MM.1S (cell line): ENCODE data around the gene DARS1.

ENCODE experiments used
- DNase-seq: peaks from one replicate; pipeline ENCODE4 v3.0.0-alpha.2; 2015
- H2AFZ ChIP-seq: fragments of 300-600 bp; sonication (generic); 2 replicates; pipeline ENCODE4 v1.6.0; 2016; ENCODE audit warnings: antibody characterized with exemption, low read length
- H3F3A ChIP-seq: fragments of 300-600 bp; sonication (generic); 2 replicates; pipeline ENCODE4 v1.6.1; 2016; ENCODE audit warnings: mild to moderate bottlenecking, antibody characterized with exemption, low read length, moderate library complexity, mixed read lengths; ENCODE audit not compliant: insufficient read depth
- H3K27ac ChIP-seq: fragments of 300-600 bp; sonication (generic); 2 replicates; pipeline ENCODE4 v1.5.1; 2016; ENCODE audit warnings: mild to moderate bottlenecking, low read length
- H3K27me3 ChIP-seq: fragments of 300-600 bp; sonication (generic); replicated peaks from 2 replicates; pipeline ENCODE4 v1.6.0; 2016; ENCODE audit warnings: low read length; ENCODE audit not compliant: insufficient read depth
- H3K36me3 ChIP-seq: fragments of 300-600 bp; sonication (generic); replicated peaks from 2 replicates; pipeline ENCODE4 v1.6.1; 2016; ENCODE audit warnings: mild to moderate bottlenecking, low read length, mixed read lengths; ENCODE audit not compliant: insufficient read depth
- H3K4me1 ChIP-seq: fragments of 300-600 bp; sonication (generic); 2 replicates; pipeline ENCODE4 v1.6.1; 2016; ENCODE audit warnings: low read length, mixed read lengths
- H3K4me2 ChIP-seq: fragments of 300-600 bp; sonication (generic); 2 replicates; pipeline ENCODE4 v1.6.0; 2016; ENCODE audit warnings: low read depth, low read length
- H3K4me3 ChIP-seq: fragments of 300-600 bp; sonication (generic); 2 replicates; pipeline ENCODE4 v1.5.1; 2016; ENCODE audit warnings: low read length, mixed read lengths
- H3K79me2 ChIP-seq: fragments of 300-600 bp; sonication (generic); 2 replicates; pipeline ENCODE4 v1.6.1; 2016; ENCODE audit warnings: mixed run types, low read length, mixed read lengths
- H3K9ac ChIP-seq: fragments of 300-600 bp; sonication (generic); 2 replicates; pipeline ENCODE4 v1.6.1; 2016; ENCODE audit warnings: low read length, mixed read lengths
- H3K9me2 ChIP-seq: fragments of 300-600 bp; sonication (generic); replicated peaks from 2 replicates; pipeline ENCODE4 v1.6.1; 2016; ENCODE audit warnings: mild to moderate bottlenecking, low read length, mixed read lengths; ENCODE audit not compliant: insufficient read depth
- H3K9me3 ChIP-seq: fragments of 300-600 bp; sonication (generic); replicated peaks from 2 replicates; pipeline ENCODE4 v1.6.1; 2016; ENCODE audit warnings: mild to moderate bottlenecking, low read length, mixed read lengths; ENCODE audit not compliant: insufficient read depth
- H4K20me1 ChIP-seq: fragments of 300-600 bp; sonication (generic); 2 replicates; pipeline ENCODE4 v1.6.1; 2016; ENCODE audit warnings: mild to moderate bottlenecking, low read length, moderate library complexity, mixed read lengths; ENCODE audit not compliant: insufficient read depth
- CTCF ChIP-seq: fragments of 300-600 bp; sonication (generic); IDR thresholded peaks from 2 replicates; pipeline ENCODE4 v1.5.1; 2016; ENCODE audit warnings: antibody characterized with exemption, low read length, mixed read lengths
- EZH2 ChIP-seq: fragments of 300-600 bp; sonication (generic); optimal IDR thresholded peaks from 2 replicates; pipeline ENCODE3; 2017; ENCODE audit warnings: low read depth, mild to moderate bottlenecking, antibody characterized with exemption, low read length, mixed read lengths
- EZH2phosphoT487 ChIP-seq: fragments of 300-600 bp; sonication (generic); IDR thresholded peaks from 2 replicates; pipeline ENCODE4 v1.6.1; 2018; ENCODE audit warnings: antibody characterized with exemption, low read length

Gene DARS1

GRCh38 chr2:135905679-135906078 lies 79.7 kb downstream of the DARS1 start:
- Histone ChIP-seq H3K4me1 (no peaks in the 10 kb centered on the region), H3K4me2 (no peak overlapping the region), H3K9me2 (no peaks in the 10 kb centered on the region), H3K9me3 (no peaks in the 10 kb centered on the region), H4K20me1 (no peaks in the 10 kb centered on the region), H3K27ac (no peak overlapping the region), H3K4me3 (no peak overlapping the region), H3F3A (no peaks in the 10 kb centered on the region), H2AFZ (no peak overlapping the region), H3K79me2 (no peaks in the 10 kb centered on the region), H3K36me3 (0 out of 2 replicates have a peak, but pooled peaks cover 4% of the 10 kb centered on the region), H3K27me3 (no peaks in the 10 kb centered on the region), H3K9ac (no peak overlapping the region)
- TF ChIP-seq EZH2phosphoT487, result no peak
- TF ChIP-seq EZH2, result no peak
- no peak for TF ChIP-seq CTCF
- no peak for DNase-seq

GRCh38 chr2:135904341-135904989 lies 81.0 kb downstream of the DARS1 start:
- no peak for DNase-seq
- Histone ChIP-seq H3K4me2 (no peak overlapping the region), H3K9me3 (no peaks in the 10 kb centered on the region)

GRCh38 chr2:135903650-135904049 lies 81.8 kb downstream of the DARS1 start:
- H4K20me1 ChIP-seq, result no peaks in the 10 kb centered on the region
- H3K27me3 ChIP-seq, result no peaks in the 10 kb centered on the region
- no peak overlapping the region for H3K27ac ChIP-seq
- H3K79me2 ChIP-seq, result no peaks in the 10 kb centered on the region
- no peaks in the 10 kb centered on the region for H3K9me2 ChIP-seq
- H3K9ac ChIP-seq, result no peak overlapping the region
- H3K9me3 ChIP-seq, result no peaks in the 10 kb centered on the region
- no peaks in the 10 kb centered on the region for H3K4me1 ChIP-seq
- no peak for TF ChIP-seq EZH2phosphoT487
- H3K4me2 ChIP-seq, result no peak overlapping the region
- no peak overlapping the region for H2AFZ ChIP-seq
- DNase-seq, result no peak
- H3F3A ChIP-seq, result no peaks in the 10 kb centered on the region
- no peak overlapping the region for H3K4me3 ChIP-seq
- H3K36me3 ChIP-seq, result no peaks in the 10 kb centered on the region

More at GRCh38 chr2:135904341-135904989, 81.0 kb downstream of the DARS1 start:
- H3K9me2 ChIP-seq, result no peaks in the 10 kb centered on the region
- no peak overlapping the region for H2AFZ ChIP-seq
- H3K27ac ChIP-seq, result no peak overlapping the region
- H3K27me3 ChIP-seq, result no peaks in the 10 kb centered on the region
- H4K20me1 ChIP-seq, result no peaks in the 10 kb centered on the region
- no peak overlapping the region for H3K4me3 ChIP-seq
- no peak overlapping the region for H3K9ac ChIP-seq
- no peaks in the 10 kb centered on the region for H3F3A ChIP-seq
- TF ChIP-seq EZH2phosphoT487 (no peak), EZH2 (no peak), CTCF (no peak)
- no peaks in the 10 kb centered on the region for H3K79me2 ChIP-seq
- H3K4me1 ChIP-seq, result no peaks in the 10 kb centered on the region
- no peaks in the 10 kb centered on the region for H3K36me3 ChIP-seq

- H3K9me2 ChIP-seq, result no peaks in the 10 kb centered on the region
Measured at GRCh38 chr2:135899567-135899966, 85.9 kb downstream of the DARS1 start.

More at GRCh38 chr2:135899567-135899966, 85.9 kb downstream of the DARS1 start:
- Histone ChIP-seq H3K27ac (no peak overlapping the region), H3K4me1 (no peaks in the 10 kb centered on the region), H3F3A (no peaks in the 10 kb centered on the region), H2AFZ (no peak overlapping the region), H3K4me2 (no peak overlapping the region), H4K20me1 (no peaks in the 10 kb centered on the region), H3K9me3 (no peaks in the 10 kb centered on the region), H3K36me3 (no peaks in the 10 kb centered on the region), H3K4me3 (no peak overlapping the region), H3K79me2 (no peaks in the 10 kb centered on the region), H3K27me3 (no peaks in the 10 kb centered on the region), H3K9ac (no peak overlapping the region)
- TF ChIP-seq EZH2phosphoT487 (no peak), CTCF (no peak), EZH2 (no peak)
- no peak for DNase-seq
